RKO (cell line): ENCODE data around the gene ERV3-1.
"Not testable (repeated sequence)": the region's sequence is repeated elsewhere in the genome, so short reads cannot be mapped to it uniquely, and the experiment has no call there.

Experiments used
- DNase-seq: peaks from one replicate; pipeline ENCODE4 v3.0.0-alpha.2; 2016; ENCODE audit warnings: low spot score

Gene ERV3-1

GRCh38 chr7:65006094-65006992, at the start of gene ERV3-1:
Gene ERV3-1, minus strand, starts transcription at chr7:65006687. Its CDS starts 13,661 bp downstream, at chr7:64993026.
- peak; percentile 97 for DNase-seq

- DNase-seq, result not testable (repeated sequence)
These were observed 49.3 kb upstream of the ERV3-1 start for GRCh38 chr7:65055786-65056185.

- not testable (repeated sequence) for DNase-seq
These were observed 48.0 kb upstream of the ERV3-1 start for GRCh38 chr7:65054466-65054994.

- DNase-seq, result not testable (repeated sequence)
These were observed 45.2 kb upstream of the ERV3-1 start for GRCh38 chr7:65051654-65052053.

GRCh38 chr7:65051139-65051538, 44.7 kb upstream of the ERV3-1 start:
- DNase-seq, result not testable (repeated sequence)

GRCh38 chr7:65046329-65046728, 39.8 kb upstream of the ERV3-1 start:
- not testable (repeated sequence) for DNase-seq

- not testable (repeated sequence) for DNase-seq
These were observed 39.1 kb upstream of the ERV3-1 start for GRCh38 chr7:65045589-65045988.

GRCh38 chr7:65038767-65039166, 32.3 kb upstream of the ERV3-1 start:
- DNase-seq, result peak; percentile 45

GRCh38 chr7:65037740-65038688, 31.5 kb upstream of the ERV3-1 start:
- peak; percentile 88 for DNase-seq

- DNase-seq, result not testable (repeated sequence)
These were observed 30.0 kb upstream of the ERV3-1 start for GRCh38 chr7:65036526-65036925.

- not testable (repeated sequence) for DNase-seq
These were observed 29.0 kb upstream of the ERV3-1 start for GRCh38 chr7:65035469-65035868.

GRCh38 chr7:65034120-65034782, 27.8 kb upstream of the ERV3-1 start:
- peak; percentile 34 for DNase-seq

- DNase-seq, result not testable (repeated sequence)
These were observed 26.9 kb upstream of the ERV3-1 start for GRCh38 chr7:65033391-65033790.

- not testable (repeated sequence) for DNase-seq
These were observed 18.5 kb upstream of the ERV3-1 start for GRCh38 chr7:65025023-65025422.

GRCh38 chr7:65020978-65021377, 14.5 kb upstream of the ERV3-1 start:
- DNase-seq, result not testable (repeated sequence)

- not testable (repeated sequence) for DNase-seq
These were observed 3.4 kb upstream of the ERV3-1 start for GRCh38 chr7:65009881-65010280.

GRCh38 chr7:65009394-65009793, 2.9 kb upstream of the ERV3-1 start:
- not testable (repeated sequence) for DNase-seq

GRCh38 chr7:65007036-65007435, 549 bp upstream of the ERV3-1 start:
- DNase-seq, result not testable (repeated sequence)

- peak; percentile 25 for DNase-seq
These were observed 1.9 kb downstream of the ERV3-1 start for GRCh38 chr7:65004575-65004974.

- DNase-seq, result no peak
These were observed 3.4 kb downstream of the ERV3-1 start for GRCh38 chr7:65002972-65003585.

GRCh38 chr7:65001291-65001814, 5.1 kb downstream of the ERV3-1 start:
- no peak for DNase-seq
